Heart left ventricle (tissue), 13 donors: ENCODE results near the gene LPAR5.

Source experiments
- CTCF ChIP-seq, 12 donors: fragments of 200-600 bp; sonication (generic) in 4 of 12; IDR thresholded peaks; one replicate each; pipeline versions ENCODE4 v1.5.0 to v1.8.0; 2018 to 2022; ENCODE audit warnings: antibody characterized with exemption in 12 of 12, mild to moderate bottlenecking in 5 of 12
- POLR2A ChIP-seq, 2 donors: fragments of 450-650 bp; IDR thresholded peaks; one replicate each; pipeline ENCODE4 v1.6.1; 2017; ENCODE audit warnings: antibody characterized with exemption in 2 of 2, mild to moderate bottlenecking in 2 of 2, moderate library complexity in 2 of 2
- donor health status: ischemic (EF 13 %, LVEDD 7.1; RV severe dilation, severe dysfunction).
- donor health status: DM: no; HTN: yes; CAD: no.
- donor health status: DM: no; HTN: no; CAD: no.
- donor health status: ischemic (EF 25% LVEDD 6.9; RV normal size, moderate dysfunction).
- donor health status: ischemic (EF 25% LVEDD 5.7; RV mildly dilated, moderate dysfunction).
- donor health status: ischemic (EF 35%, LVEDD 5.7; RV mildly dilated, moderate dysfunction).
- donor health status: nonischemic (EF 11% LVEDD 7.7; RV severe dilation, severe dysfunction).
- donor health status: DM: yes; HTN: yes; CAD: no.
- donor health status: PGD.
- donor health status: ischemic (EF 29% LVEDD 5.4; RV normal size, mild dysfunction).
- donor health status: nonischemic (EF 23%, LVEDD 6.1; RV moderate dilation, normal function).

GRCh38 chr12:6635375-6635855, 344 bp downstream of the LPAR5 start:
- no peak for TF ChIP-seq CTCF (IDR thresholded peaks at IDR 0.05)
- no peak for TF ChIP-seq POLR2A (IDR thresholded peaks at IDR 0.05)
